Spleen (tissue), 11 donors: ENCODE data around the gene C7orf57. TPM values are rescaled to one million over a fixed set of nuclear protein-coding genes. Genes with fewer than 3 reads are reported as not detected.
"Not testable (repeated sequence)": the region's sequence is repeated elsewhere in the genome, so short reads cannot be mapped to it uniquely, and the experiment has no call there.

Experiments used
- DNase-seq: peaks from one replicate; pipeline ENCODE4 v3.0.0-alpha.2; 2020
- H3K27ac ChIP-seq, 8 donors: fragments of 200-600 bp; sonication (generic) in 7 of 8; 1 replicate in 4 of 8; 2 replicates in 4 of 8; pipeline versions ENCODE4 v1.5.0 to v1.8.0; 2016 to 2021; ENCODE audit warnings: inconsistent platforms in 4 of 8, mild to moderate bottlenecking in 4 of 8, moderate library complexity in 1 of 8
- H3K27me3 ChIP-seq, 7 donors: fragments of 200-600 bp; sonication (generic) in 6 of 7; replicated peaks in 1 of 7; 1 replicate in 4 of 7; 2 replicates in 3 of 7; pipeline versions ENCODE4 v1.5.0 to v1.8.0; 2016 to 2021; ENCODE audit warnings: inconsistent platforms in 3 of 7, mild to moderate bottlenecking in 1 of 7
- H3K36me3 ChIP-seq, 6 donors: fragments of 200-600 bp; sonication (generic) in 5 of 6; 1 replicate in 4 of 6; 2 replicates in 2 of 6; pipeline versions ENCODE4 v1.5.0 to v1.8.0; 2016 to 2021; ENCODE audit warnings: inconsistent platforms in 2 of 6
- H3K4me1 ChIP-seq, 6 donors: fragments of 200-600 bp; sonication (generic) in 5 of 6; 1 replicate in 3 of 6; 2 replicates in 3 of 6; pipeline versions ENCODE4 v1.5.0 to v1.8.0; 2016 to 2021; ENCODE audit warnings: inconsistent platforms in 3 of 6
- H3K4me3 ChIP-seq, 8 donors: fragments of 200-600 bp; sonication (generic) in 7 of 8; 1 replicate in 4 of 8; 2 replicates in 4 of 8; pipeline versions ENCODE4 v1.5.0 to v1.8.0; 2016 to 2021; ENCODE audit warnings: inconsistent platforms in 4 of 8, mild to moderate bottlenecking in 4 of 8, moderate library complexity in 2 of 8
- H3K9me3 ChIP-seq, 8 donors: fragments of 200-600 bp; sonication (generic) in 7 of 8; 1 replicate in 4 of 8; 2 replicates in 4 of 8; pipeline versions ENCODE4 v1.5.0 to v1.8.0; 2016 to 2021; ENCODE audit warnings: inconsistent platforms in 4 of 8
- CTCF ChIP-seq, 11 experiments: fragments of 200-600 bp in 7 of 11; fragments of 450-650 bp in 4 of 11; sonication (generic) in 4 of 11; IDR thresholded peaks in 8 of 11; conservative IDR thresholded peaks in 3 of 11; 1 replicate in 7 of 11; 2 replicates in 4 of 11; pipeline versions ENCODE4 v1.4.0 to v1.8.0; 2016 to 2021; ENCODE audit warnings: antibody characterized with exemption in 11 of 11, inconsistent platforms in 4 of 11, mild to moderate bottlenecking in 1 of 11
- POLR2A ChIP-seq, 3 donors: fragments of 450-650 bp; IDR thresholded peaks; one replicate each; pipeline ENCODE4 v1.5.1; 2017; ENCODE audit warnings: antibody characterized with exemption in 3 of 3, mild to moderate bottlenecking in 1 of 3
- POLR2AphosphoS5 ChIP-seq, 3 donors: sonication (generic); formaldehyde crosslinking; IDR thresholded peaks; one replicate each; pipeline ENCODE4 v1.5.1; 2017; ENCODE audit warnings: antibody characterized with exemption in 3 of 3
- WGBS, 5 donors: extraction: QIAGEN DNeasy Blood & Tissue Kit in 3 of 5; methylation state at CpG; one replicate each; pipeline versions ENCODE4 v1.1.5 to v1.1.7; 2013 to 2018; 5-methylcytosine and 5-hydroxymethylcytosine counted together
- intact Hi-C: fragments of 100-400 bp; cut with DNase I; formaldehyde crosslinking; loops from one replicate; pipeline ENCODE4 v1.15.0; 2023; ENCODE audit warnings: low total_unique reads
- polyA plus RNA-seq, 3 donors: library from polyadenylated mRNA; stranded (reverse); fragments of 200-250 nt; gene quantifications; one replicate each; pipeline ENCODE4 v1.2.1, GENCODE V29; 2013
- total RNA-seq, 7 donors: library from RNA; depleted of rRNA in 3 of 7; stranded (reverse); fragments of >200 nt in 3 of 7; fragmentation: NEBNext Ultra II Directional in 4 of 7; extraction: Animal tissue kit (Norgen Biotek cat#: 25700) in 4 of 7; gene quantifications; one replicate each; pipeline versions ENCODE4 v1.1.0 to v1.2.1, GENCODE V29; 2016 to 2021
- donor health status: healthy with polysubstance abuse.
- donor health status: DM: no; HTN: no; CAD: no; lungs with moderate emphysema.
- donor health status: DM: no; HTN: no; CAD: no.
- donor health status: Bipolar disorder and iron deficiency.
- donor health status: healthy.
- donor health status: DM: no; HTN: no; CAD: no.
- donor health status: DM: yes; HTN: yes; CAD: no.

The C7orf57 gene
- total and polyA plus RNA-seq, 10 donors, result 0.03 TPM; not detected in 9

DNA sequence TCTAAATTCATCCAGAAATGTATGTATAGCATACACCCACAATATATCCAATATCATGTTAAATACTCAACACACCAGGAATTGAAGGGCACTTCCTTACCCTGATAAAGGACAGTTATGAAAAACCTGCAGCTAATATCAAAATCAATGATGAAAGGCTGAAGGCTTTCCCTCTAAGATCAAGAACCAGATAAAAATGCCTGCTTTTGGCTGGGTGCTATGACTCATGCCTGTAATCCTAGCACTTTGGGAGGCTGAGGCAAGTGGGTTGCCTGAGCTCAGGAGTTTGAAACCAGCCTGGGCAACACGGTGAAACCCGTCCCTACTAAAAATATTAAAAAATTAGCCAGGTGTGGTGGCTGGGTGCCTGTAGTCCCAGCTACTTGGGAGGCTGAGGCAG lies 32.1 kb downstream of the C7orf57 start:
- no peak for TF ChIP-seq CTCF (IDR thresholded peaks at IDR 0.05 in 8 of 11, conservative IDR thresholded peaks at IDR 0.05 in 3 of 11)
- TF ChIP-seq POLR2A (IDR thresholded peaks at IDR 0.05), result no peak
- no peak for TF ChIP-seq POLR2AphosphoS5 (IDR thresholded peaks at IDR 0.05)
- Histone ChIP-seq H3K9me3 (peaks cover 0 to 16% (median 9%) of the 10 kb centered on the region in 8 donors), H3K4me3 (no peak overlapping the region), H3K27ac (no peak overlapping the region), H3K27me3 (no peaks in the 10 kb centered on the region), H3K4me1 (no peaks in the 10 kb centered on the region), H3K36me3 (no peaks in the 10 kb centered on the region)
- no peak for DNase-seq
- 86 to 96% (median 93%) methylated on average over 2 of the region's 2 CpGs for WGBS, 5 donors
- intact Hi-C loops, result no loop called here

DNA sequence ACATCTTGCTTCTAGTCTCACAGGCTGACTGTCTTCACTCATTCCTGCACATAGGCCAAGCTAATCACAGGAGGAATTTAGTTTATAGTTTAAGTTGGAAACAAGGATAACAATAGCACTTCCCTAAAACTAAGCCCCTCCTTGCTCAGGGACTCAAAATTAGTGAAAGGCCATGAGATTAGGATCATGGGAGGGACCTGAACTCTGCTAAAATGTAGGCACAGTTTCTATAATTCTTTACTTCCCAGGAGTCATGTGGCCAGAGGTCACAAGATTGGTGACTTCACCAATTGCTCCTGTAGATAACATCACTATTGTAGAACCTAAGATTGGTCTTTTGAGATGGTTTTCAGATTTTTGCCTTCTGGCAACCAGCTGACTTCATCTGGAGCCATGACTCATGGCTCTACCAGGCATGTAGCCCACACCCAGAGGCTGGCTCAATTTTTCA lies 38.9 kb downstream of the C7orf57 start:
- Histone ChIP-seq H3K9me3 (peaks cover 0 to 10% (median 3%) of the 10 kb centered on the region in 8 donors), H3K4me1 (peaks cover 0 to 9% (median 0%) of the 10 kb centered on the region in 6 donors), H3K4me3 (no peak overlapping the region), H3K36me3 (no peaks in the 10 kb centered on the region), H3K27ac (no peak overlapping the region), H3K27me3 (no peaks in the 10 kb centered on the region)
- intact Hi-C loops, result no loop called here
- no peak for DNase-seq
- TF ChIP-seq POLR2AphosphoS5 (IDR thresholded peaks at IDR 0.05) (no peak), CTCF (IDR thresholded peaks at IDR 0.05 in 8 of 11, conservative IDR thresholded peaks at IDR 0.05 in 3 of 11) (no peak), POLR2A (IDR thresholded peaks at IDR 0.05) (no peak)

DNA sequence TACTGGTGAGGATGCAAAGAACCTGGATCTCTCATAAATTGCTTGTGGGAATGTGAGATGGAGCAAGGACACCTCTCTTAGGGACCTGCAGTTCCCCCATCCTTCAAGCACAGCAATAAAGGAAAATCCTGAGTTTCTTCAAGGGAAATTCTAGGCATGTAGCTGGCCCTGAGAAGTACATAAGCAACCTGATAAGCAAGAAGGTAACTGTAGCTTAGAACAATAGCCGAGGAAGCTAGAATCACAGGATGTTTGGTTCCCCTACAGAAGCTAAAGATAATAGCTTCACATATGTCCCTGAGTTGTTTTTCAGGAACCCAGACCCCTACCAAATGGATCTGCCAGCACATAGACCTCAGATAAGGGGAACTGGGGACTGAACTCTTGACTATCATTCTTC lies 42.1 kb downstream of the C7orf57 start:
- Histone ChIP-seq H3K4me1 (peaks cover 0 to 15% (median 0%) of the 10 kb centered on the region in 6 donors), H3K27ac (peak overlapping the region in 1 of 8 donors; percentile 56), H3K36me3 (no peaks in the 10 kb centered on the region), H3K4me3 (no peak overlapping the region), H3K27me3 (no peaks in the 10 kb centered on the region), H3K9me3 (peaks cover 0 to under 1% (median 0%) of the 10 kb centered on the region in 8 donors)
- WGBS, 5 donors, result 63 to 81% (median 73%) methylated on average over 1 of the region's 1 CpG
- no peak for DNase-seq
- intact Hi-C loops, result no loop called here
- TF ChIP-seq POLR2A (IDR thresholded peaks at IDR 0.05), result no peak
- TF ChIP-seq CTCF (IDR thresholded peaks at IDR 0.05 in 8 of 11, conservative IDR thresholded peaks at IDR 0.05 in 3 of 11), result no peak
- TF ChIP-seq POLR2AphosphoS5 (IDR thresholded peaks at IDR 0.05), result no peak

- Histone ChIP-seq H3K27me3 (no peaks in the 10 kb centered on the region), H3K9me3 (no peaks in the 10 kb centered on the region), H3K36me3 (no peaks in the 10 kb centered on the region), H3K4me3 (no peak overlapping the region), H3K4me1 (peaks cover 0 to 20% (median under 1%) of the 10 kb centered on the region in 6 donors), H3K27ac (peak overlapping the region in 4 of 8 donors; percentile 3 to 61 (median 52))
- TF ChIP-seq POLR2A (IDR thresholded peaks at IDR 0.05) (no peak), CTCF (IDR thresholded peaks at IDR 0.05 in 8 of 11, conservative IDR thresholded peaks at IDR 0.05 in 3 of 11) (no peak), POLR2AphosphoS5 (IDR thresholded peaks at IDR 0.05) (no peak)
- intact Hi-C loops, result no loop called here
- WGBS, 5 donors, result 77 to 94% (median 90%) methylated on average over 2 of the region's 2 CpGs
- no peak for DNase-seq
These were observed 43.1 kb downstream of the C7orf57 start for GRCh38 chr7:48078470-48078869.

GRCh38 chr7:48082378-48082777 lies 47.0 kb downstream of the C7orf57 start:
- H3K9me3 ChIP-seq, H3K27me3 ChIP-seq, H3K27ac ChIP-seq, intact Hi-C loops, H3K4me3 ChIP-seq, DNase-seq, H3K36me3 ChIP-seq: not testable (repeated sequence)
- peaks cover 19 to 58% (median 30%) of the 10 kb centered on the region in 6 donors for H3K4me1 ChIP-seq
